OCI-LY1 (cell line): ENCODE data around the gene PDE6G.

Experiments
- H2AFZ ChIP-seq: fragments of 200-600 bp; sonication (generic), shearing (Covaris generic); 2 replicates; pipeline ENCODE4 v1.6.0; 2014; ENCODE audit warnings: antibody characterized with exemption, mild to moderate bottlenecking, low read length
- H3F3A ChIP-seq: fragments of 200-600 bp; sonication (generic), shearing (Covaris generic); 2 replicates; pipeline ENCODE4 v1.6.0; 2014; ENCODE audit warnings: mild to moderate bottlenecking, antibody characterized with exemption, low read length, moderate library complexity; ENCODE audit not compliant: insufficient read depth
- H3K27ac ChIP-seq: fragments of 200-600 bp; sonication (generic); 2 replicates; pipeline ENCODE4 v1.5.1; 2014; ENCODE audit warnings: low read length, mixed run types, mild to moderate bottlenecking, low read depth; ENCODE audit not compliant: poor library complexity, severe bottlenecking
- H3K27me3 ChIP-seq: fragments of 200-600 bp; sonication (generic); 2 replicates; pipeline ENCODE4 v1.6.0; 2014; ENCODE audit warnings: antibody characterized with exemption, mild to moderate bottlenecking, low read length, moderate library complexity; ENCODE audit not compliant: insufficient read depth
- H3K36me3 ChIP-seq: fragments of 200-600 bp; sonication (generic); 2 replicates; pipeline ENCODE4 v1.6.1; 2014; ENCODE audit warnings: mild to moderate bottlenecking, antibody characterized with exemption, low read length, moderate library complexity, mixed read lengths; ENCODE audit not compliant: insufficient read depth
- H3K4me1 ChIP-seq: fragments of 200-600 bp; sonication (generic); 2 replicates; pipeline ENCODE4 v1.5.1; 2014; ENCODE audit warnings: mild to moderate bottlenecking, low read length, moderate library complexity; ENCODE audit not compliant: insufficient read depth, severe bottlenecking
- H3K4me2 ChIP-seq: fragments of 200-600 bp; sonication (generic), shearing (Covaris generic); 2 replicates; pipeline ENCODE4 v1.6.1; 2014; ENCODE audit warnings: low read length
- H3K4me3 ChIP-seq: fragments of 200-600 bp; sonication (generic); 2 replicates; pipeline ENCODE4 v1.5.1; 2014; ENCODE audit warnings: low read length, low read depth, mild to moderate bottlenecking, mixed read lengths; ENCODE audit not compliant: poor library complexity, severe bottlenecking
- H3K79me2 ChIP-seq: fragments of 200-600 bp; shearing (Covaris generic); 2 replicates; pipeline ENCODE4 v1.6.1; 2016; ENCODE audit warnings: mixed run types, low read length, mixed read lengths; ENCODE audit not compliant: insufficient read depth
- H3K9ac ChIP-seq: fragments of 200-600 bp; sonication (generic), shearing (Covaris generic); 2 replicates; pipeline ENCODE4 v1.6.1; 2014; ENCODE audit warnings: mild to moderate bottlenecking, low read length, mixed read lengths
- H3K9me2 ChIP-seq: fragments of 200-600 bp; sonication (generic), shearing (Covaris generic); 2 replicates; pipeline ENCODE4 v1.6.1; 2014; ENCODE audit warnings: low read depth, mild to moderate bottlenecking, low read length, mixed read lengths
- H3K9me3 ChIP-seq: fragments of 200-600 bp; shearing (Covaris generic); 2 replicates; pipeline ENCODE4 v1.6.1; 2014; ENCODE audit warnings: low read length, mixed read lengths
- H4K20me1 ChIP-seq: fragments of 200-600 bp; sonication (generic), shearing (Covaris generic); 2 replicates; pipeline ENCODE4 v1.6.0; 2016; ENCODE audit warnings: mild to moderate bottlenecking, low read length; ENCODE audit not compliant: insufficient read depth
- CTCF ChIP-seq: fragments of 200-600 bp; sonication (generic), shearing (Covaris generic); IDR thresholded peaks from 2 replicates; pipeline ENCODE4 v1.5.1; 2017; ENCODE audit warnings: mild to moderate bottlenecking, antibody characterized with exemption, low read length, moderate library complexity, mixed read lengths
- EZH2 ChIP-seq: fragments of 200-600 bp; sonication (generic), shearing (Covaris generic); IDR thresholded peaks from 2 replicates; pipeline ENCODE4 v1.8.0; 2017; ENCODE audit warnings: borderline replicate concordance, mixed run types, mild to moderate bottlenecking, antibody characterized with exemption, low read length, moderate library complexity, mixed read lengths

Gene PDE6G

GRCh38 chr17:81697261-81698044 is 41.1 kb upstream of the PDE6G start:
- Histone ChIP-seq H2AFZ (no peak overlapping the region), H4K20me1 (no peaks in the 10 kb centered on the region), H3K27me3 (no peaks in the 10 kb centered on the region), H3K4me3 (no peak overlapping the region), H3K9me3 (no peaks in the 10 kb centered on the region), H3K4me1 (peaks cover 20% of the 10 kb centered on the region), H3K27ac (no peak overlapping the region), H3K9me2 (no peaks in the 10 kb centered on the region), H3K9ac (no peak overlapping the region), H3K79me2 (peaks cover 15% of the 10 kb centered on the region), H3K36me3 (peaks cover 90% of the 10 kb centered on the region), H3F3A (no peaks in the 10 kb centered on the region), H3K4me2 (no peak overlapping the region)
- no peak for TF ChIP-seq EZH2
- TF ChIP-seq CTCF, result no peak

DNA sequence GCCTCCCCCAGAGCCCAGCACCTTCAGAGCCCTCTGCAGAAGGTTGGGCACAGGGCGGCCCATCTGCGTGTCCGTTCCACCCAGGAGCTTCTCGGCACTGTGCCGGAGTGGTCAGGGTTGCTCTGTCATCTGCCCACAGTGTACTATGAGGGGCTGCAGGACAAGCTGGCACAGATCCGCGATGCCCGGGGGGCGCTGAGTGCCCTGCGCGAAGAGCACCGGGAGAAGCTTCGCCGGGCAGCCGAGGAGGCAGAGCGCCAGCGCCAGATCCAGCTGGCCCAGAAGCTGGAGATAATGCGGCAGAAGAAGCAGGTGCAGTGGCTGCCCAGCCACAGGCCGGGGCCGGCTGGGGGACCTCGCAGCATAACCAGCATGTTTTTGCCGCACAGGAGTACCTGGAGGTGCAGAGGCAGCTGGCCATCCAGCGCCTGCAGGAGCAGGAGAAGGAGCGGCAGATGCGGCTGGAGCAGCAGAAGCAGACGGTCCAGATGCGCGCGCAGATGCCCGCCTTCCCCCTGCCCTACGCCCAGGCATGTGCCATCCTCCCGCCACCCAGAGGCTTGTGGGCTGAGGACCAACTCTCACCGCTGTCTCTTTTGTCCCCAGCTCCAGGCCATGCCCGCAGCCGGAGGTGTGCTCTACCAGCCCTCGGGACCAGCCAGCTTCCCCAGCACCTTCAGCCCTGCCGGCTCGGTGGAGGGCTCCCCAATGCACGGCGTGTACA is 40.0 kb upstream of the PDE6G start:
- Histone ChIP-seq H3K36me3 (peaks cover 90% of the 10 kb centered on the region), H3K9ac (no peak overlapping the region), H3K9me2 (no peaks in the 10 kb centered on the region), H3K9me3 (no peaks in the 10 kb centered on the region), H4K20me1 (no peaks in the 10 kb centered on the region), H3K27ac (no peak overlapping the region), H2AFZ (no peak overlapping the region), H3F3A (no peaks in the 10 kb centered on the region), H3K27me3 (no peaks in the 10 kb centered on the region), H3K4me3 (no peak overlapping the region), H3K4me1 (peaks cover 9% of the 10 kb centered on the region), H3K79me2 (peaks cover 5% of the 10 kb centered on the region; the same call in 1 of the 2 replicates), H3K4me2 (no peak overlapping the region)
- no peak for TF ChIP-seq CTCF
- TF ChIP-seq EZH2, result no peak

- H3K27ac ChIP-seq, result no peak overlapping the region
- peaks cover 90% of the 10 kb centered on the region for H3K36me3 ChIP-seq
- no peaks in the 10 kb centered on the region for H4K20me1 ChIP-seq
- TF ChIP-seq EZH2 (no peak), CTCF (no peak)
- H3K4me2 ChIP-seq, result no peak overlapping the region
- H3K27me3 ChIP-seq, result no peaks in the 10 kb centered on the region
- H2AFZ ChIP-seq, result no peak overlapping the region
- H3K4me3 ChIP-seq, result no peak overlapping the region
- no peak overlapping the region for H3K9ac ChIP-seq
- H3K4me1 ChIP-seq, result peaks cover 4% of the 10 kb centered on the region
- H3K79me2 ChIP-seq, result no peaks in the 10 kb centered on the region
- no peaks in the 10 kb centered on the region for H3K9me3 ChIP-seq
- no peaks in the 10 kb centered on the region for H3K9me2 ChIP-seq
- H3F3A ChIP-seq, result no peaks in the 10 kb centered on the region
Observed at GRCh38 chr17:81695801-81696200, 39.5 kb upstream of the PDE6G start.
